ENCODE results near the gene SPAG6.
"Not testable (repeated sequence)": the region's sequence is repeated elsewhere in the genome, so short reads cannot be mapped to it uniquely, and the experiment has no call there.

SPAG6 gene

GRCh38 chr10:22341190-22341925 lies 3.9 kb upstream of the SPAG6 start:
- DNase-seq (ENCODE audit: low read depth in 2 of 2), result no peak

DNA sequence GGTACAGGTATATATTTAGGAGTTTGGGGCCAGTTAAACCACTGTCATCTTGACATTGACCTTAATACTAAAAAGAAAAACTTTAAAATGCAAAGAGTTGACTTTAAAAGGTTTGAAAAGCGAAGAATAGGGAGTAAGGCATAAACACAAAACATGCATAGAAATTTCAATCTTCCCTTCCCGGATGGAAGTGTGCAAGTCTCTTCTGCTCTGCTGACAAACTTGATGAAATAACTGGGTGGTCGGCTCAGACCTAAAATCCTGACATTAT lies 3.4 kb upstream of the SPAG6 start:
- DNase-seq (ENCODE audit: low read depth in 2 of 2), result no peak

GRCh38 chr10:22342421-22342820 lies 2.9 kb upstream of the SPAG6 start:
- DNase-seq (ENCODE audit: low read depth in 2 of 2), result no peak

DNA sequence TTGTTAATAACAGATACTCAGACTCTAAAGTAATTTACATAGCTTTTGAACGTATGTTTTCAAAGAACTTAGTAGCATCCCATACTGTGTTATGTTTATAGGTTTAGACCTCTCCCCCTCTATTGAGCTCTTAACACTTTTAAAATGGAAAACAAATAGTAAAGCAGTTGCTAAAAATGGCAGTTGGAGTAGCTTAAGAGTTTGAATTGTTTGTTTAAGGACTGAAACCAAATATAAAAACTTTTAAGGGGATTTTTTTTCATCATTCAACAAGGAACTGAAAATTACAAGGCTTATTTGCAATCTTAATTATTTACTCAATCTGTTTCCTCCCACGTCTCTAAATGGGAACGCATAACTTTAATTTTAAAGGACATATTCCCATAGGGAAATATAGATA lies 1.6 kb upstream of the SPAG6 start:
- no peak for DNase-seq (ENCODE audit: low read depth in 2 of 2)

DNA sequence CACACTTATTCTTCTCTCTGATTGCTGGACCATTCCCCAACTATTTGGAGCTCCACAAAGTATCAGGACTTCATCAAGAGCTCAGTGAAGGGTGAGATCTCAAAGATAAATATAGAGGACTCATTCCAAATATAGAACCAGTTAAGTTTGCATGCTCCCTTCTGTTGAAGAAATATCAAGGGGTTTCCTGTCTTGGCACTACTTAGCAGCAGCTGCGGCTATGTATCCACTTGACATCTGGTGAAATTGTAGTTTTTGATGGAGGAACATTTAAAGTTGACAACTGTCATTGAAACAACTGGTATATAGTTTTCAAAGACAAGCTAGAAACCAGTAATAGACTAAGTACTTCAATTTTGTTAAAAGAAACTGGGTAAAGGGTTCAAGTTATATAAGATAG lies 1.0 kb upstream of the SPAG6 start:
- DNase-seq (ENCODE audit: low read depth in 2 of 2), result no peak

GRCh38 chr10:22344781-22345300 lies 455 bp upstream of the SPAG6 start:
- DNase-seq (ENCODE audit: low read depth in 2 of 2), result no peak

GRCh38 chr10:22346096-22346661 lies 883 bp downstream of the SPAG6 start:
- no peak for DNase-seq (ENCODE audit: low read depth in 2 of 2)

DNA sequence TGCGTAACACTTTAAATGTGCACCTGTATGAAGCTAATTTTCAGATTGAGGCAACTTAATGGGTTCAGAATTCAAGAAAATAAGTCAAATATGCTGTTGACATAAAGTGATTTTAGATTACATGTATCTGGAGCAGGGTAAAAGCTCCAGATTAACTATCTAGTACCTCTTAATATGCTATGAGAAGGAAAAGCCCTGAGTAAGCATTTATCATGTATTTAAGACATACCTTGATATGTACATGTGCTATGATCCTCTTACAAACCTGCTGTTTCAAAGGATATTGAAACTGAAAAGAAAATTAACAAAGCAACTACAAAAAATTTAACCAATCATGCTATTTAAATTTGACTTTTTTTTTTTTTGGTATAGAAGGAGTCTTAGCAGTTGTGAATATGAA lies 4.5 kb downstream of the SPAG6 start:
- no peak for DNase-seq (ENCODE audit: low read depth in 2 of 2)

DNA sequence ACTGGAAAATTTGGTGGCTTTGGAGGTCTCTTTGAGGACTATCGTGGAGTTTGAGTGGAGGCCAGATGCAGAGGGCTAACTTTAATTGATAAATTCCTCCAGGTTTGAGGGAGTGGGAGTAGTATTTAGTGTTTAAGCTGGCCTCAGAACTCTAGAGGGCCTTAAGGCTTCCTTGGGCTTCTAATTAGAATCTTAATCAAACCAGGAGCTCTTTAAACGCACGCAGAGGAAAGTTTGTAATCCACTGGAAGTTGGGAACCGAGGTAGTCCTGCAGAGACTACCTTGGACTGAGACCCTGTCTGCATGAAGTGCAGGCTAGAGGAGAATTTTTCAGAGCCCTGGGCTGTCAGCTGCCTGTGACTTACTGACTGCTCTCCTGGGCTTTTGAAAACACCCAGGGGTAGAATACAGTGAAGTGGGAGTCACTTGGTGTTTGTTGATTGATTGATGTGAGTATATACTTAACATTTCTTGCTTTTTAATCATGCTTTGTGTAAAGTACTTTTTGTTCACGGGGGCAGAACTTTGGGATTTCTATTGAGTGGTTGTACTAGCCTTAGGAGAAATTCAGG lies 5.9 kb downstream of the SPAG6 start:
- DNase-seq (ENCODE audit: low read depth in 2 of 2), result no peak

DNA sequence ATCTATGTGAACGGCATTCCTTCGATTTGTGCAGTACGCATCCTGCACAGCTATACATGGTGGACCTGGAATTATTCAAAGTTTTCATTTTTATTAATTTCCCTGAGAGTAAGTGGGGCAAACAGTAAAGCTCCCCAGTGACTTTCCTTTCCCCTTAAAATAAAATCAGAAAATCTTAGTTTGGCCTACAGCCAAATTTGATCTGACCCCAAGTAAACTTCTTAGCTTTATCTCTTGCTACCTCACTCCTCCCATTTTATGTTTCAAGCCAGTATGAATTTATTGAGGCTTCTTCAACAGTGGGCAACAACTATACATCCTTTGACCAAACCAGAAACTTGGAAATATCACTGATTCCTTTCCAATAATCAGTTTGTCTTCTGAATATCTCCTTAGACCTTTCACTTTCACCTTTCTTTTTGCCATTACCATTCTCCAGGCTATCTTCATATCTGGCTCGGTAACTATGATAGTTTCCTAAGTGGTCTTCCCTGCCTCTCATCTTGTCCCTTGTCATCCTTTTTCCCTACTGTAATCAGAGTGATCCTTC lies 11.1 kb downstream of the SPAG6 start:
- no peak for DNase-seq (ENCODE audit: low read depth in 2 of 2)

GRCh38 chr10:22357770-22358169 lies 12.5 kb downstream of the SPAG6 start:
- not testable (repeated sequence) for DNase-seq (ENCODE audit: low read depth in 2 of 2)

GRCh38 chr10:22363305-22363704 lies 18.0 kb downstream of the SPAG6 start:
- no peak for DNase-seq (ENCODE audit: low read depth in 2 of 2)

DNA sequence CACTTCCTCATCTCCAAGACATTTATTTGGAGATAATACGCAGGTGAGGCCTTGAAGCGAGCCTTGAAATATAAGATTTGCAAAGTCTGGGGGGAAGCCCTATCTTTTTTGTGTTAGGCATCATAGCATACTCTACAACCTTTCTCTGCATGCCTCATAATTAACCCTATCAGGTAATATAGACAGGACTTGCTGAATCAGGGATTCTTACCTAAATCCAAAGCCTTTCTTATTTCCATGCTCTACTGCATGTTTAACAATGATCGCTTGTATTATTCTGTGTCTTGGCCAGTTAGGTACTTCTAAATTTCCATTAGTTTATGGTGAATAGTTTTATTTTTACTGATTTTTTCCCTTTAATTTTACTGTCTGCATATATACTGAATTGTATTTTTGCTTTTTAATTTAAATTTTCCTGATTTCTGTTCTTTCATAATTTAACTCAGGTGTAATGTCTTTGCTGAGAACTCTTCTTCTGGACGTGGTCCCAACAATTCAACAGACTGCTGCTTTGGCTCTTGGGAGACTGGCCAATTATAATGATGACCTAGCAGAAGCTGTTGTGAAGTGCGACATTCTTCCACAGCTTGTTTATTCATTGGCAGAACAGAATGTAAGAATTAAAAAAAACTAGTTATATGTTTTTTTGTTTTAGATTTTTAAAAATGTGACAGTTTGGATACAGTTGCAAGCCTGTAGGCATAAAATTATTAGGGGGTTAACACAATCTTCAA lies 19.3 kb downstream of the SPAG6 start:
- DNase-seq (ENCODE audit: low read depth in 2 of 2), result no peak

- DNase-seq (ENCODE audit: low read depth in 2 of 2), result no peak
Observed at GRCh38 chr10:22365233-22365632, 19.9 kb downstream of the SPAG6 start.

- DNase-seq (ENCODE audit: low read depth in 2 of 2), result no peak
Observed at GRCh38 chr10:22365644-22366434, 20.5 kb downstream of the SPAG6 start.

DNA sequence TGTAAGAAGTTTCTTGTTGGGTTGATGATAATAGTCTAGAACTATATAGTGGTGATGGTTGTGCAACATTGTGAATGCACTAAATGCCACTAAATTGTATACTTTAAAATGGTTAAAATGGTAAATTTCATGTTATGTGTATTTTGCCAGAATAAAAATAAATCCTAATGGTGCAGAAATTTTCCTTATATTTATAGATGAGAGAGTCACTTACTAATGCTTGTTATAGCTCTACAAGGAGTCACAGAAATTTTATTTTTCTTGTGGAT lies 21.1 kb downstream of the SPAG6 start:
- no peak for DNase-seq (ENCODE audit: low read depth in 2 of 2)

DNA sequence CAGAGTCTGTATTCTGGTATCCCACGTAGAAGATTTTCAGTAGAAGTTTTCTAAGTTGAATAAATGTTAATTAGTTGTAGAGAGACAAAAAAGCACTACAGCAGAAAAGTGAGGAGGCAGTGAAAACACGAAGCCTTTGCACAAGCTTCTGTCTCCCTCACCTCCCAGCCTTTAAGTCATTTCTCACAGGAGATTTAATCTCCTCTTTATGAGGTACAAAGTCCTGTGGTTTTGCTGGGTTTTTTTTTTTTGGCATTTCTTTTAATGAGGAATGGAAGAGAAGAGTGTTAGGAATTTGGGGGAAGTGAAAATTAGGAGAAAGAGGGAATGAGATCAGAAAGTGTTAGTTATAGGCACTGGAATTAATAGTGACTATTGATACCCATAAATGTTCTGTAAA lies 21.5 kb downstream of the SPAG6 start:
- no peak for DNase-seq (ENCODE audit: low read depth in 2 of 2)

DNA sequence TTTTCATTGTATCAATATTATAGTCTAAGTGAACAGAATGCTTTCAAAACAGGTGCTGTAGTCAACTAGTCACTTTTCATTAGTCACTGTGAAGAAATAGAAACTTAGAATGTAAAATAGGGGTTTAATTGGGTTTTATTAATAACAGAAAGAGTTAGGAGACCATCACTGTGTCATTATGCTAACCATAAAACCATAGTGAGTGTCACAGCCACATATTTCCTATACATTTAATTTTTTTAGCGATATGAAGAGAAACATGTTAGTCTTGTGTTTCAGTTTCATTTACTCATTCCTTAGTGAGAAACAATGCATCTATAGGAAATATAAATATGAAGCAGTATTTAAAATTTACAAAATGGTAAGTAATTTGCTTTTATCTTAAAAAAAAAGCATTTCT lies 22.2 kb downstream of the SPAG6 start:
- no peak for DNase-seq (ENCODE audit: low read depth in 2 of 2)

DNA sequence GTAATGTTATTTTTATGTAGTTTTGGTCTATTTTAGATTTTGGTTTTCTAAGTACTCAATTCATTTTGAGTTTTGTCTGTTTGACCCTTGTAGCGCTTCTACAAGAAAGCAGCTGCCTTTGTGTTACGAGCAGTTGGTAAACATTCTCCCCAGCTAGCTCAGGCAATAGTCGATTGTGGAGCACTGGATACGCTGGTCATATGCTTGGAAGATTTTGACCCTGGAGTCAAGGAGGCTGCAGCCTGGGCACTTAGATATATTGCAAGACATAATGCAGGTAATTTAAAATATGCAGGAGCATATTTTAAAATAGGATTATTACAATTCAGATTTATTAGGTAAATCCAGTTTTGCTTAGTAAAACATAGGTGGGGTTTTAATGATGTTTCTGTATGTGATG lies 23.1 kb downstream of the SPAG6 start:
- no peak for DNase-seq (ENCODE audit: low read depth in 2 of 2)

GRCh38 chr10:22368981-22369380 lies 23.7 kb downstream of the SPAG6 start:
- no peak for DNase-seq (ENCODE audit: low read depth in 2 of 2)

DNA sequence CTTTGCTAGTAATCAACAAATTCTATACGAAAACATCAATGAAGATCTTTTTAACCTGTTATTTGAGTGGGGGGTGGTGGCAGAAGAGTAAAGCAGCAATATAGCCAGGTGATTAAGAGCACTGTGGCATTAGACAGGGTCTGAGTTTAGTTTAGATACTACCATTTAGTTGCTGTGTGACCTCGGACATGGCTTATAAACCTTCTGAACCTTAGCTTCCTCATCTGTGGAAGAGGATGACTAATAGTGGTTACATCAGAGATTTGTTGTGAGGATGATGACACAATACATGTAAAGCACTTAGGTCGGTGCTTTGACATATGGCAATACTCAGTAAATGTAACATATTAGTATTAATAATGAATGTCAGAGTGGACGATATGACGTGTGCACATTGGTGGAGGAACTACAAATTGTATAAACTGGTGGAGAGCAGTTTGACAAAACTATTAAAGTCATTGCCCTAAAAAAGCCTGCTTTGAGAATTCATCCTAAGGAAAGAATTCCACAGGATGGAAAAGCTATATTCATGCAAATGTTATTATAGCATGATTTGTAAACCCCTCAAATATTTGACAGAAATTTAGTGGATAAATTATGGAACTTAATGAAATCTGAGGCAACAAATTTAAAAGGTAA lies 24.3 kb downstream of the SPAG6 start:
- no peak for DNase-seq (ENCODE audit: low read depth in 2 of 2)

DNA sequence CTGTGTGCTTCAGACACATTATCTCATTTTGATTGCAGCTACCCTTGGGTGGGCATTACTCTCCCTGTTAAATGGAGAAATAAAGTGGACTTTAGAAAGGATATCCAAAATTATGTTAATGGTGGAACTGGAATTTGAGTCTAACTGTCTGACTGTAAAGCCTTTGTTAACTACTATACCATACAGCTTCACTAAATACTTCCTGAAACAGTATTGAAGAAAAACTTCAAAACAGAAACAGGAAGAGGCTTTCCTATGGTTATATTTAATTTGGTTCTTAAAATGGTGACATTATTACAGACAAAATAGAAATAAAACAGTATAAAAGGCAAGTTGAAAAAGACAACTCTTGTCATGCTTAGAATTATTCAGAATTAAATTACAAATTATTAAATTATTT lies 25.0 kb downstream of the SPAG6 start:
- no peak for DNase-seq (ENCODE audit: low read depth in 2 of 2)

All from stimulated activated CD8-positive, alpha-beta memory T cell treated with anti-CD3 and anti-CD28 coated beads, Interleukin-2, amount 100 ng/mL, for 1 hour (primary cell).